ENCODE data around the gene GGT5.
"Not testable (repeated sequence)": the region's sequence is repeated elsewhere in the genome, so short reads cannot be mapped to it uniquely, and the experiment has no call there.

Gene GGT5

GRCh38 chr22:24205438-24206195 is 39.3 kb downstream of the GGT5 start:
- H3K4me3 ChIP-seq (ENCODE audit: control insufficient read depth in 1 of 7, extremely low read depth in 1 of 7, insufficient read depth in 4 of 7, low read depth in 2 of 7, low read length in 6 of 7) = peak overlapping the region in 1 of 7 experiments; percentile 25
- ChIA-PET CTCF (interaction anchor here (0.9 to 1.6 kb wide), 2 partner anchors 8 to 26 kb away, joined by 4 to 6 read pairs; no protein-coding TSS in a partner anchor), POLR2A (no interaction called here)
- WGBS (ENCODE audit: insufficient coverage) = 100% methylated on average over 1 of the region's 8 CpGs
- H3K4me1 ChIP-seq (ENCODE audit: control extremely low read depth in 1 of 4, control insufficient read depth in 4 of 4, insufficient read depth in 4 of 4, low read length in 3 of 4) = peaks cover 16 to 47% (median 34%) of the 10 kb centered on the region in 4 experiments
- DNase-seq = peak in 2 of 3 donors; percentile 41 to 55
- H3K27me3 ChIP-seq (replicated peaks in 2 of 5; ENCODE audit: control insufficient read depth in 4 of 5, insufficient read depth in 5 of 5, low read length in 4 of 5) = no peaks in the 10 kb centered on the region
- peaks cover 0 to 8% (median 0%) of the 10 kb centered on the region in 5 experiments for H3K9me3 ChIP-seq (ENCODE audit: control extremely low read depth in 1 of 5, control insufficient read depth in 4 of 5, insufficient read depth in 2 of 5, low read depth in 1 of 5, low read length in 4 of 5)
- H3K27ac ChIP-seq (ENCODE audit: insufficient read depth in 1 of 2, low read depth in 1 of 2, low read length in 2 of 2, poor library complexity in 1 of 2, severe bottlenecking in 2 of 2) = peak overlapping the region in 1 of 2 experiments; percentile 25
- no peaks in the 10 kb centered on the region for H3K36me3 ChIP-seq (ENCODE audit: control insufficient read depth in 4 of 4, insufficient read depth in 4 of 4, low read length in 3 of 4)

- CTCF ChIA-PET = interaction anchor here (1.4 kb wide), 1 partner anchor 15 kb away, joined by 3 read pairs; no protein-coding TSS in a partner anchor
Observed at GRCh38 chr22:24203856-24204255, 41.0 kb downstream of the GGT5 start.

GRCh38 chr22:24201681-24202614 is 42.9 kb downstream of the GGT5 start:
- no peaks in the 10 kb centered on the region for H3K27me3 ChIP-seq (replicated peaks in 2 of 5; ENCODE audit: control insufficient read depth in 4 of 5, insufficient read depth in 5 of 5, low read length in 4 of 5)
- ChIA-PET POLR2A (no interaction called here), CTCF (interaction anchor here (0.6 to 1.5 kb wide), 3 partner anchors 11 to 22 kb away, joined by 3 to 5 read pairs (median 3); no protein-coding TSS in a partner anchor)
- H3K36me3 ChIP-seq (ENCODE audit: control insufficient read depth in 4 of 4, insufficient read depth in 4 of 4, low read length in 3 of 4) = no peaks in the 10 kb centered on the region
- H3K4me3 ChIP-seq (ENCODE audit: control insufficient read depth in 1 of 7, extremely low read depth in 1 of 7, insufficient read depth in 4 of 7, low read depth in 2 of 7, low read length in 6 of 7) = no peak overlapping the region
- peaks cover 0 to 8% (median 0%) of the 10 kb centered on the region in 5 experiments for H3K9me3 ChIP-seq (ENCODE audit: control extremely low read depth in 1 of 5, control insufficient read depth in 4 of 5, insufficient read depth in 2 of 5, low read depth in 1 of 5, low read length in 4 of 5)
- 97% methylated on average over 21 of the region's 26 CpGs for WGBS (ENCODE audit: insufficient coverage)
- peaks cover 2 to 34% (median 17%) of the 10 kb centered on the region in 4 experiments for H3K4me1 ChIP-seq (ENCODE audit: control extremely low read depth in 1 of 4, control insufficient read depth in 4 of 4, insufficient read depth in 4 of 4, low read length in 3 of 4)
- DNase-seq = no peak
- H3K27ac ChIP-seq (ENCODE audit: insufficient read depth in 1 of 2, low read depth in 1 of 2, low read length in 2 of 2, poor library complexity in 1 of 2, severe bottlenecking in 2 of 2) = no peak overlapping the region

More at GRCh38 chr22:24203856-24204255, 41.0 kb downstream of the GGT5 start:
- 100% methylated on average over 3 of the region's 5 CpGs for WGBS (ENCODE audit: insufficient coverage)
- H3K4me3 ChIP-seq (ENCODE audit: control insufficient read depth in 1 of 7, extremely low read depth in 1 of 7, insufficient read depth in 4 of 7, low read depth in 2 of 7, low read length in 6 of 7) = peak overlapping the region in 1 of 7 experiments; percentile 7
- H3K27me3 ChIP-seq (replicated peaks in 2 of 5; ENCODE audit: control insufficient read depth in 4 of 5, insufficient read depth in 5 of 5, low read length in 4 of 5); POLR2A ChIA-PET; H3K27ac ChIP-seq (ENCODE audit: insufficient read depth in 1 of 2, low read depth in 1 of 2, low read length in 2 of 2, poor library complexity in 1 of 2, severe bottlenecking in 2 of 2); DNase-seq; H3K36me3 ChIP-seq (ENCODE audit: control insufficient read depth in 4 of 4, insufficient read depth in 4 of 4, low read length in 3 of 4); H3K9me3 ChIP-seq (ENCODE audit: control extremely low read depth in 1 of 5, control insufficient read depth in 4 of 5, insufficient read depth in 2 of 5, low read depth in 1 of 5, low read length in 4 of 5): not testable (repeated sequence)
- peaks cover 16 to 38% (median 31%) of the 10 kb centered on the region in 4 experiments for H3K4me1 ChIP-seq (ENCODE audit: control extremely low read depth in 1 of 4, control insufficient read depth in 4 of 4, insufficient read depth in 4 of 4, low read length in 3 of 4)

- Histone ChIP-seq H3K27ac (ENCODE audit: insufficient read depth in 1 of 2, low read depth in 1 of 2, low read length in 2 of 2, poor library complexity in 1 of 2, severe bottlenecking in 2 of 2) (no peak overlapping the region), H3K9me3 (ENCODE audit: control extremely low read depth in 1 of 5, control insufficient read depth in 4 of 5, insufficient read depth in 2 of 5, low read depth in 1 of 5, low read length in 4 of 5) (peaks cover 0 to 8% (median 0%) of the 10 kb centered on the region in 5 experiments), H3K4me1 (ENCODE audit: control extremely low read depth in 1 of 4, control insufficient read depth in 4 of 4, insufficient read depth in 4 of 4, low read length in 3 of 4) (peaks cover 0 to 30% (median 10%) of the 10 kb centered on the region in 4 experiments), H3K4me3 (ENCODE audit: control insufficient read depth in 1 of 7, extremely low read depth in 1 of 7, insufficient read depth in 4 of 7, low read depth in 2 of 7, low read length in 6 of 7) (no peak overlapping the region), H3K36me3 (ENCODE audit: control insufficient read depth in 4 of 4, insufficient read depth in 4 of 4, low read length in 3 of 4) (no peaks in the 10 kb centered on the region), H3K27me3 (replicated peaks in 2 of 5; ENCODE audit: control insufficient read depth in 4 of 5, insufficient read depth in 5 of 5, low read length in 4 of 5) (no peaks in the 10 kb centered on the region)
- 0% methylated on average over 1 of the region's 7 CpGs for WGBS (ENCODE audit: insufficient coverage)
- DNase-seq = no peak
- ChIA-PET CTCF (interaction anchor here (1.0 to 1.2 kb wide), 4 partner anchors 11 to 45 kb away, joined by 3 to 4 read pairs (median 3); no protein-coding TSS in a partner anchor), POLR2A (no interaction called here)
Observed at GRCh38 chr22:24200619-24201212, 44.2 kb downstream of the GGT5 start.

- 96% methylated on average over 6 of the region's 6 CpGs for WGBS (ENCODE audit: insufficient coverage)
- CTCF ChIA-PET = interaction anchor here (0.8 to 1.9 kb wide), 8 partner anchors 7 to 47 kb away, joined by 3 to 6 read pairs (median 4); partner anchors contain the start of gene GGT5
- no peaks in the 10 kb centered on the region for H3K27me3 ChIP-seq (replicated peaks in 2 of 5; ENCODE audit: control insufficient read depth in 4 of 5, insufficient read depth in 5 of 5, low read length in 4 of 5)
- no peaks in the 10 kb centered on the region for H3K9me3 ChIP-seq (ENCODE audit: control extremely low read depth in 1 of 5, control insufficient read depth in 4 of 5, insufficient read depth in 2 of 5, low read depth in 1 of 5, low read length in 4 of 5)
- no peak for DNase-seq
- H3K4me1 ChIP-seq (ENCODE audit: control extremely low read depth in 1 of 4, control insufficient read depth in 4 of 4, insufficient read depth in 4 of 4, low read length in 3 of 4) = peaks cover 0 to 25% (median 7%) of the 10 kb centered on the region in 4 experiments
- H3K36me3 ChIP-seq (ENCODE audit: control insufficient read depth in 4 of 4, insufficient read depth in 4 of 4, low read length in 3 of 4) = no peaks in the 10 kb centered on the region
- POLR2A ChIA-PET = no interaction called here
- H3K4me3 ChIP-seq (ENCODE audit: control insufficient read depth in 1 of 7, extremely low read depth in 1 of 7, insufficient read depth in 4 of 7, low read depth in 2 of 7, low read length in 6 of 7) = no peak overlapping the region
- no peak overlapping the region for H3K27ac ChIP-seq (ENCODE audit: insufficient read depth in 1 of 2, low read depth in 1 of 2, low read length in 2 of 2, poor library complexity in 1 of 2, severe bottlenecking in 2 of 2)
Observed at GRCh38 chr22:24198682-24199052, 46.2 kb downstream of the GGT5 start.

- 100% methylated on average over 3 of the region's 5 CpGs for WGBS (ENCODE audit: insufficient coverage)
- CTCF ChIA-PET = interaction anchor here (1.2 to 4.0 kb wide), 8 partner anchors 15 to 56 kb away, joined by 3 to 40 read pairs (median 10); partner anchors contain the start of gene GGT5
- POLR2A ChIA-PET = interaction anchor here (1.0 kb wide), 1 partner anchor 56 kb away, joined by 3 read pairs; no protein-coding TSS in a partner anchor
- Histone ChIP-seq H3K4me1 (ENCODE audit: control extremely low read depth in 1 of 4, control insufficient read depth in 4 of 4, insufficient read depth in 4 of 4, low read length in 3 of 4) (peaks cover 0 to 10% (median 4%) of the 10 kb centered on the region in 4 experiments), H3K36me3 (ENCODE audit: control insufficient read depth in 4 of 4, insufficient read depth in 4 of 4, low read length in 3 of 4) (no peaks in the 10 kb centered on the region), H3K27me3 (replicated peaks in 2 of 5; ENCODE audit: control insufficient read depth in 4 of 5, insufficient read depth in 5 of 5, low read length in 4 of 5) (no peaks in the 10 kb centered on the region), H3K27ac (ENCODE audit: insufficient read depth in 1 of 2, low read depth in 1 of 2, low read length in 2 of 2, poor library complexity in 1 of 2, severe bottlenecking in 2 of 2) (no peak overlapping the region), H3K9me3 (ENCODE audit: control extremely low read depth in 1 of 5, control insufficient read depth in 4 of 5, insufficient read depth in 2 of 5, low read depth in 1 of 5, low read length in 4 of 5) (no peaks in the 10 kb centered on the region), H3K4me3 (ENCODE audit: control insufficient read depth in 1 of 7, extremely low read depth in 1 of 7, insufficient read depth in 4 of 7, low read depth in 2 of 7, low read length in 6 of 7) (no peak overlapping the region)
- no peak for DNase-seq
Observed at GRCh38 chr22:24191893-24192292, 53.0 kb downstream of the GGT5 start.

All from common myeloid progenitor, CD34-positive (primary cell).